ENCODE measurements around the gene ZNF845. TPM values are rescaled to one million over a fixed set of nuclear protein-coding genes. Genes with fewer than 3 reads are reported as not detected.
A peak's percentile ranks its signal among the peaks of the same experiment; 100 is the strongest.

The ZNF845 gene
- total RNA-seq, 1 experiment from 2014 or later: 8.6 TPM

DNA sequence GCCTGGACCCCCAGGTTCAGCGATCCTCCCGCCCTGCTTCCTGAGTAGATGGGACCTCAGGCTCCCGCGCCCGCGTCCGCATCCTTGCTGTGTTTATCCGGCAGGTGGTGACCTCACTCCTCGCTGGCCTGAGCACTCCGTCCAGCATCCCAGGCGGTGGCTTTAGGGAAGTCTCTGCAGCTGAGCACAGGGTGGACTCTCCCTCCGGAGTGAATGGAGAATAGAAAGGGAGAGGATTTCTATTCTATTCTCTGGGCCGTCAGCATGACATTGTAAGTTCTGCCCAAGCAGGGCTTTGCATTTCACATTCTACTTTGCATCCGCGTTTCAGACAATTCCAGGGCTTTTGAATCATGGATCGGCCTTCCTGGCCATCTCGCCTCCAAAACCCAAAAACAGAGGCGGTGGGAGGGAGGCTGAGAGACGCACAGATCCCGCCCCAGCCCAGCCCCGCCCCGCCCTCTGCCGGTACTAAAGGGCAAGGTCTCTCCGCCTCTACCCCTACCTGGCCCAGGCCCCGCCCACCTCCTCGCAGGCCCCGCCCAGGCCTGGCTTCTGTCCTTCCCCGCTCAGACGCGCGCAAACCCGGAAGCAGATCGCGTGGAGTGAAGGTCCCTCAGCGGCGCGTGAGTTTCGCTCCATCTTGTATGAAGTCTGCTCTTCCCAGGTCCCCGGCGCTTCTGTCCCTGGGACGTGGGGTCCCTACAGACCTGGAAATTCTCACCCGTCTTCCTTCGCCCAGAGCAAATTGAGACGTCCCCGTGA, 31.8 kb downstream of the ZNF845 start, which contains the start of gene ZNF525:
Gene ZNF525 (plus strand): TSS at position 572 of the 765 bp plus-strand sequence. CDS start 6,577 bp downstream, outside the sequence.
- H3K27ac ChIP-seq (ENCODE audit: low read depth, low read length, poor library complexity, severe bottlenecking): no peak within 1 kb of the TSS
- no TSS peak for BruUV-seq (replicated peaks)
- H3K4me3 ChIP-seq (ENCODE audit: low read depth, low read length, poor library complexity, severe bottlenecking): peak within 1 kb of the TSS; percentile 69
- no peaks in the 10 kb centered on the region for H3K4me1 ChIP-seq (ENCODE audit: insufficient read depth, low read length, poor library complexity, severe bottlenecking)
- H3K27me3 ChIP-seq (replicated peaks; ENCODE audit: insufficient read depth, low read depth, low read length, poor library complexity): no peaks in the 10 kb centered on the region
- intact Hi-C loops (cut with micrococcal nuclease; ENCODE audit: unreplicated experiment): no loop called here
- TF ChIP-seq EZH2 (IDR thresholded peaks at IDR 0.05; ENCODE audit: borderline replicate concordance, low read depth, low read length, poor library complexity, severe bottlenecking): no peak
- TF ChIP-seq, protein P1, sequence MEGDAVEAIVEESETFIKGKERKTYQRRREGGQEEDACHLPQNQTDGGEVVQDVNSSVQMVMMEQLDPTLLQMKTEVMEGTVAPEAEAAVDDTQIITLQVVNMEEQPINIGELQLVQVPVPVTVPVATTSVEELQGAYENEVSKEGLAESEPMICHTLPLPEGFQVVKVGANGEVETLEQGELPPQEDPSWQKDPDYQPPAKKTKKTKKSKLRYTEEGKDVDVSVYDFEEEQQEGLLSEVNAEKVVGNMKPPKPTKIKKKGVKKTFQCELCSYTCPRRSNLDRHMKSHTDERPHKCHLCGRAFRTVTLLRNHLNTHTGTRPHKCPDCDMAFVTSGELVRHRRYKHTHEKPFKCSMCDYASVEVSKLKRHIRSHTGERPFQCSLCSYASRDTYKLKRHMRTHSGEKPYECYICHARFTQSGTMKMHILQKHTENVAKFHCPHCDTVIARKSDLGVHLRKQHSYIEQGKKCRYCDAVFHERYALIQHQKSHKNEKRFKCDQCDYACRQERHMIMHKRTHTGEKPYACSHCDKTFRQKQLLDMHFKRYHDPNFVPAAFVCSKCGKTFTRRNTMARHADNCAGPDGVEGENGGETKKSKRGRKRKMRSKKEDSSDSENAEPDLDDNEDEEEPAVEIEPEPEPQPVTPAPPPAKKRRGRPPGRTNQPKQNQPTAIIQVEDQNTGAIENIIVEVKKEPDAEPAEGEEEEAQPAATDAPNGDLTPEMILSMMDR (conservative IDR thresholded peaks at IDR 0.05; ENCODE audit: low read depth, low read length): no peak
- no peaks in the 10 kb centered on the region for H3K9me3 ChIP-seq (ENCODE audit: low read depth, low read length, poor library complexity, severe bottlenecking)
- peak; percentile 90 for DNase-seq (ENCODE audit: low spot score)
- ChIA-PET POLR2A (ENCODE audit: low non-redundant PET) (no interaction called here), CTCF (no interaction called here)
- H3K36me3 ChIP-seq (ENCODE audit: insufficient read depth, low read length, poor library complexity, severe bottlenecking): no peaks in the 10 kb centered on the region

- no peaks in the 10 kb centered on the region for H3K9me3 ChIP-seq (ENCODE audit: low read depth, low read length, poor library complexity, severe bottlenecking)
- CTCF ChIA-PET: no interaction called here
- BruUV-seq (replicated peaks): no TSS peak
- H3K4me3 ChIP-seq (ENCODE audit: low read depth, low read length, poor library complexity, severe bottlenecking): peak overlapping the region; percentile 69
- intact Hi-C loops (cut with micrococcal nuclease; ENCODE audit: unreplicated experiment): no loop called here
- no peak overlapping the region for H3K27ac ChIP-seq (ENCODE audit: low read depth, low read length, poor library complexity, severe bottlenecking)
- no peaks in the 10 kb centered on the region for H3K4me1 ChIP-seq (ENCODE audit: insufficient read depth, low read length, poor library complexity, severe bottlenecking)
- H3K36me3 ChIP-seq (ENCODE audit: insufficient read depth, low read length, poor library complexity, severe bottlenecking): no peaks in the 10 kb centered on the region
- POLR2A ChIA-PET (ENCODE audit: low non-redundant PET): no interaction called here
- H3K27me3 ChIP-seq (replicated peaks; ENCODE audit: insufficient read depth, low read depth, low read length, poor library complexity): no peaks in the 10 kb centered on the region
- DNase-seq (ENCODE audit: low spot score): no peak
- TF ChIP-seq, protein P1 (conservative IDR thresholded peaks at IDR 0.05; ENCODE audit: low read depth, low read length): no peak
- no peak for TF ChIP-seq EZH2 (IDR thresholded peaks at IDR 0.05; ENCODE audit: borderline replicate concordance, low read depth, low read length, poor library complexity, severe bottlenecking)
Measured at GRCh38 chr19:53365899-53366493, 32.4 kb downstream of the ZNF845 start.

- no peaks in the 10 kb centered on the region for H3K4me1 ChIP-seq (ENCODE audit: insufficient read depth, low read length, poor library complexity, severe bottlenecking)
- no peak overlapping the region for H3K4me3 ChIP-seq (ENCODE audit: low read depth, low read length, poor library complexity, severe bottlenecking)
- H3K27me3 ChIP-seq (replicated peaks; ENCODE audit: insufficient read depth, low read depth, low read length, poor library complexity): no peaks in the 10 kb centered on the region
- no peak for TF ChIP-seq EZH2 (IDR thresholded peaks at IDR 0.05; ENCODE audit: borderline replicate concordance, low read depth, low read length, poor library complexity, severe bottlenecking)
- TF ChIP-seq, protein P1 (conservative IDR thresholded peaks at IDR 0.05; ENCODE audit: low read depth, low read length): no peak
- H3K36me3 ChIP-seq (ENCODE audit: insufficient read depth, low read length, poor library complexity, severe bottlenecking): peaks cover 11% of the 10 kb centered on the region
- no peak for DNase-seq (ENCODE audit: low spot score)
- intact Hi-C loops (cut with micrococcal nuclease; ENCODE audit: unreplicated experiment): no loop called here
- POLR2A ChIA-PET (ENCODE audit: low non-redundant PET): no interaction called here
- CTCF ChIA-PET: no interaction called here
- H3K9me3 ChIP-seq (ENCODE audit: low read depth, low read length, poor library complexity, severe bottlenecking): no peaks in the 10 kb centered on the region
- H3K27ac ChIP-seq (ENCODE audit: low read depth, low read length, poor library complexity, severe bottlenecking): no peak overlapping the region
- no TSS peak for BruUV-seq (replicated peaks)
Measured at GRCh38 chr19:53372196-53372595, 38.6 kb downstream of the ZNF845 start.

Measured in A673 (cell line).